SK-N-SH (cell line): ENCODE data around the gene DDC. TPM values are rescaled to one million over a fixed set of nuclear protein-coding genes. Genes with fewer than 3 reads are reported as not detected.

Source experiments
- CTCF ChIA-PET: fragments of 300-600, 350-600 bp; formaldehyde crosslinking; extraction: SDS; loops from one replicate; lab custom pipeline; 2021; lab: Yijun Ruan, JAX
- POLR2A ChIA-PET: fragments of 350-600 bp; sonication (Branson Sonifier 250); formaldehyde crosslinking; extraction: SDS; loops from one replicate; lab custom pipeline; 2020; ENCODE audit warnings: antibody characterized with exemption, inconsistent platforms; lab: Yijun Ruan, JAX
- DNase-seq: peaks from one replicate; pipeline ENCODE4 v3.0.0; 2012
- H2AFZ ChIP-seq: fragments of 200-600 bp; sonication (generic); 2 replicates; pipeline ENCODE4 v1.8.1; 2016; ENCODE audit warnings: antibody characterized with exemption, mild to moderate bottlenecking, low read depth
- H3F3A ChIP-seq: fragments of 200-600 bp; sonication (generic); replicated peaks from 2 replicates; pipeline ENCODE3; 2016; ENCODE audit warnings: antibody characterized with exemption, mild to moderate bottlenecking; ENCODE audit not compliant: insufficient read depth
- H3K27ac ChIP-seq, 2 experiments: fragments of 200-500 bp in 1 of 2; fragments of 200-600 bp in 1 of 2; sonication (Bioruptor generic) in 1 of 2; sonication (generic), shearing (Covaris generic) in 1 of 2; 2 replicates each; pipeline versions ENCODE4 v1.5.1 to v1.6.1; 2014 to 2016; ENCODE audit warnings: low read depth in 2 of 2, inconsistent platforms in 1 of 2, low read length in 1 of 2, mild to moderate bottlenecking in 1 of 2, mixed read lengths in 1 of 2
- H3K27me3 ChIP-seq: fragments of 200-600 bp; sonication (generic), shearing (Covaris generic); 2 replicates; pipeline ENCODE4 v1.6.1; 2016; ENCODE audit warnings: mixed run types; ENCODE audit not compliant: insufficient read depth
- H3K36me3 ChIP-seq, 2 experiments: fragments of 200-500 bp in 1 of 2; fragments of 200-600 bp in 1 of 2; sonication (Bioruptor generic) in 1 of 2; sonication (generic) in 1 of 2; replicated peaks in 1 of 2; 2 replicates each; pipeline versions ENCODE3 to v1.5.1; 2014 to 2016; ENCODE audit warnings: low read length in 1 of 2, mild to moderate bottlenecking in 1 of 2; ENCODE audit not compliant: insufficient read depth in 2 of 2, control insufficient read depth in 1 of 2
- H3K4me1 ChIP-seq, 2 experiments: fragments of 200-500 bp in 1 of 2; fragments of 200-600 bp in 1 of 2; sonication (Bioruptor generic) in 1 of 2; sonication (generic), shearing (Covaris generic) in 1 of 2; 2 replicates each; pipeline versions ENCODE4 v1.5.1 to v1.6.1; 2014 to 2016; ENCODE audit warnings: low read depth in 1 of 2, low read length in 1 of 2, mixed run types in 1 of 2; ENCODE audit not compliant: insufficient read depth in 2 of 2, control insufficient read depth in 1 of 2
- H3K4me2 ChIP-seq: fragments of 200-600 bp; sonication (generic), shearing (Covaris generic); 2 replicates; pipeline ENCODE4 v1.6.1; 2017; ENCODE audit warnings: mixed run types
- H3K4me3 ChIP-seq, 2 experiments: fragments of 200-500 bp in 1 of 2; fragments of 200-600 bp in 1 of 2; sonication (Bioruptor generic) in 1 of 2; sonication (generic), shearing (Covaris generic) in 1 of 2; 2 replicates each; pipeline versions ENCODE4 v1.5.1 to v1.8.1; 2014 to 2016; ENCODE audit warnings: low read depth in 2 of 2, inconsistent platforms in 1 of 2, low read length in 1 of 2, mild to moderate bottlenecking in 1 of 2, mixed read lengths in 1 of 2, moderate library complexity in 1 of 2
- H3K79me2 ChIP-seq: fragments of 200-600 bp; sonication (generic); 2 replicates; pipeline ENCODE4 v1.8.1; 2017; ENCODE audit warnings: mild to moderate bottlenecking; ENCODE audit not compliant: insufficient read depth
- H3K9ac ChIP-seq: fragments of 200-600 bp; sonication (generic); 2 replicates; pipeline ENCODE4 v1.6.1; 2017; ENCODE audit warnings: mixed run types
- H3K9me2 ChIP-seq: fragments of 200-600 bp; sonication (generic); 2 replicates; pipeline ENCODE4 v1.6.1; 2017; ENCODE audit warnings: mixed run types
- H3K9me3 ChIP-seq: fragments of 200-600 bp; sonication (generic); 2 replicates; pipeline ENCODE4 v1.6.1; 2017; ENCODE audit warnings: mixed run types, mild to moderate bottlenecking, moderate library complexity
- H4K20me1 ChIP-seq: fragments of 200-600 bp; sonication (generic); 2 replicates; pipeline ENCODE4 v1.6.1; 2017; ENCODE audit warnings: mild to moderate bottlenecking, mixed run types; ENCODE audit not compliant: insufficient read depth
- CHD2 ChIP-seq: fragments of 150-350 bp; IDR thresholded peaks from 2 replicates; pipeline ENCODE4 v1.6.1; 2018; ENCODE audit warnings: low read length; ENCODE audit not compliant: partially characterized antibody
- ELF1 ChIP-seq: IDR thresholded peaks from 2 replicates; pipeline ENCODE4 v1.4.0; 2012
- FOXJ3 ChIP-seq: sonication (generic); formaldehyde crosslinking; IDR thresholded peaks from 2 replicates; pipeline ENCODE4 v1.5.1; 2020; ENCODE audit warnings: mild to moderate bottlenecking, missing genetic modification reagents
- GABPA ChIP-seq: IDR thresholded peaks from 2 replicates; pipeline ENCODE4 v1.4.0; 2012; ENCODE audit warnings: low read depth, mild to moderate bottlenecking
- JUND ChIP-seq: IDR thresholded peaks from 2 replicates; pipeline ENCODE4 v1.4.0; 2012
- MEF2A ChIP-seq: IDR thresholded peaks from 2 replicates; pipeline ENCODE4 v1.4.0; 2012; ENCODE audit warnings: low read depth, borderline replicate concordance
- MXI1 ChIP-seq: IDR thresholded peaks from 2 replicates; pipeline ENCODE4 v1.6.1; 2012; ENCODE audit warnings: mild to moderate bottlenecking, low read depth, low read length, improper control_type of control experiment
- NRF1 ChIP-seq: IDR thresholded peaks from 2 replicates; pipeline ENCODE4 v1.6.1; 2012; ENCODE audit warnings: low read depth, mild to moderate bottlenecking, low read length
- PBX3 ChIP-seq: IDR thresholded peaks from 2 replicates; pipeline ENCODE4; 2012
- RCOR1 ChIP-seq: fragments of 150-350 bp; IDR thresholded peaks from 2 replicates; pipeline ENCODE4 v1.6.1; 2017; ENCODE audit warnings: antibody characterized with exemption, low read length
- REST ChIP-seq: IDR thresholded peaks from 2 replicates; pipeline ENCODE4 v1.6.1; 2012; ENCODE audit warnings: mild to moderate bottlenecking, low read depth, low read length, moderate library complexity
- RFX5 ChIP-seq: IDR thresholded peaks from 2 replicates; pipeline ENCODE4 v1.6.1; 2012; ENCODE audit warnings: mild to moderate bottlenecking, improper control_type of control experiment, low read length
- RXRA ChIP-seq: IDR thresholded peaks from 2 replicates; pipeline ENCODE4 v1.4.0; 2012; ENCODE audit warnings: low read depth, mild to moderate bottlenecking, borderline replicate concordance
- SIN3A ChIP-seq: IDR thresholded peaks from 2 replicates; pipeline ENCODE4 v1.6.1; 2012; ENCODE audit warnings: low read depth, mild to moderate bottlenecking, low read length, moderate library complexity, borderline replicate concordance
- SMC3 ChIP-seq: IDR thresholded peaks from 2 replicates; pipeline ENCODE4 v1.6.1; 2012; ENCODE audit warnings: low read depth, low read length, improper control_type of control experiment
- TAF1 ChIP-seq: IDR thresholded peaks from 2 replicates; pipeline ENCODE4 v1.6.1; 2012; ENCODE audit warnings: low read depth, mild to moderate bottlenecking, low read length, moderate library complexity, borderline replicate concordance
- TCF12 ChIP-seq: IDR thresholded peaks from 2 replicates; pipeline ENCODE4 v1.4.0; 2012
- USF2 ChIP-seq: fragments of 150-350 bp; IDR thresholded peaks from 2 replicates; pipeline ENCODE4 v1.6.1; 2017; ENCODE audit warnings: antibody characterized with exemption, low read length, low read depth, borderline replicate concordance
- YY1 ChIP-seq: IDR thresholded peaks from 2 replicates; pipeline ENCODE4 v1.4.0; 2012; ENCODE audit warnings: low read depth, mild to moderate bottlenecking
- WGBS: methylation state at CpG from one replicate; pipeline ENCODE4 v1.1.6; 2017; ENCODE audit warnings: low lambda C conversion rate; 5-methylcytosine and 5-hydroxymethylcytosine counted together
- polyA plus RNA-seq, 3 experiments: library from polyadenylated mRNA; depleted of rRNA; stranded (reverse); fragments of >200 nt; gene quantifications; 2 replicates each; pipeline ENCODE4 v1.2.3, GENCODE V29; 2012
- TF ChIP-seq, protein P1 (sequence below): IDR thresholded peaks from 2 replicates; pipeline ENCODE4 v1.4.0; 2012; ENCODE audit warnings: low read depth, borderline replicate concordance

DDC gene
- polyA plus RNA-seq, 1 of the 3 experiments (the other 2 are of a cell fraction): 1.8 TPM

GRCh38 chr7:50591480-50592438, 26.6 kb upstream of the DDC start:
- ChIA-PET POLR2A (no interaction called here), CTCF (interaction anchor here (1.0 to 1.3 kb wide), 3 partner anchors 11 to 124 kb away, joined by 3 read pairs; no protein-coding TSS in a partner anchor)
- Histone ChIP-seq H3K27ac (no peak overlapping the region), H3K36me3 (peaks cover 2 to 22% of the 10 kb centered on the region in 2 experiments), H3K4me2 (no peak overlapping the region), H3K4me3 (no peak overlapping the region), H3K4me1 (peaks cover 0 to 8% of the 10 kb centered on the region in 2 experiments; a peak in 1 of 4 replicates), H3K27me3 (no peaks in the 10 kb centered on the region), H3K9me3 (no peaks in the 10 kb centered on the region), H3K9me2 (no peaks in the 10 kb centered on the region), H2AFZ (no peak overlapping the region), H4K20me1 (no peaks in the 10 kb centered on the region), H3F3A (no peaks in the 10 kb centered on the region), H3K9ac (no peak overlapping the region), H3K79me2 (no peaks in the 10 kb centered on the region)
- DNase-seq: no peak
- no peak for TF ChIP-seq SIN3A
- no peak for TF ChIP-seq JUND
- TF ChIP-seq TAF1: no peak
- TF ChIP-seq RXRA: no peak
- TF ChIP-seq MEF2A: no peak
- TF ChIP-seq SMC3: no peak
- TF ChIP-seq YY1: no peak
- TF ChIP-seq RCOR1: no peak
- TF ChIP-seq ELF1: no peak
- TF ChIP-seq PBX3: no peak
- TF ChIP-seq RFX5: no peak
- TF ChIP-seq USF2: no peak
- TF ChIP-seq REST: no peak
- TF ChIP-seq NRF1: no peak
- TF ChIP-seq FOXJ3 (CRISPR knock-in tag): no peak
- TF ChIP-seq MXI1: no peak
- no peak for TF ChIP-seq TCF12
- TF ChIP-seq, protein P1, sequence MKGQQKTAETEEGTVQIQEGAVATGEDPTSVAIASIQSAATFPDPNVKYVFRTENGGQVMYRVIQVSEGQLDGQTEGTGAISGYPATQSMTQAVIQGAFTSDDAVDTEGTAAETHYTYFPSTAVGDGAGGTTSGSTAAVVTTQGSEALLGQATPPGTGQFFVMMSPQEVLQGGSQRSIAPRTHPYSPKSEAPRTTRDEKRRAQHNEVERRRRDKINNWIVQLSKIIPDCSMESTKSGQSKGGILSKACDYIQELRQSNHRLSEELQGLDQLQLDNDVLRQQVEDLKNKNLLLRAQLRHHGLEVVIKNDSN: no peak
- TF ChIP-seq GABPA: no peak
- no peak for TF ChIP-seq CHD2
- WGBS: 72% methylated on average over 20 of the region's 21 CpGs
